Loucy (cell line): Measurements from ENCODE around the gene NDUFS1.

Experiments used
- EZH2phosphoT487 ChIP-seq: fragments of 200-600 bp; IDR thresholded peaks from 2 replicates; pipeline ENCODE4 v1.6.1; 2018; ENCODE audit warnings: antibody characterized with exemption, mild to moderate bottlenecking, moderate library complexity, borderline replicate concordance
- TF ChIP-seq, protein P1 (sequence below): fragments of 200-600 bp; sonication (generic); conservative IDR thresholded peaks from 2 replicates; pipeline ENCODE4 v1.5.1; 2014; ENCODE audit warnings: mild to moderate bottlenecking, antibody characterized with exemption, low read length

DNA sequence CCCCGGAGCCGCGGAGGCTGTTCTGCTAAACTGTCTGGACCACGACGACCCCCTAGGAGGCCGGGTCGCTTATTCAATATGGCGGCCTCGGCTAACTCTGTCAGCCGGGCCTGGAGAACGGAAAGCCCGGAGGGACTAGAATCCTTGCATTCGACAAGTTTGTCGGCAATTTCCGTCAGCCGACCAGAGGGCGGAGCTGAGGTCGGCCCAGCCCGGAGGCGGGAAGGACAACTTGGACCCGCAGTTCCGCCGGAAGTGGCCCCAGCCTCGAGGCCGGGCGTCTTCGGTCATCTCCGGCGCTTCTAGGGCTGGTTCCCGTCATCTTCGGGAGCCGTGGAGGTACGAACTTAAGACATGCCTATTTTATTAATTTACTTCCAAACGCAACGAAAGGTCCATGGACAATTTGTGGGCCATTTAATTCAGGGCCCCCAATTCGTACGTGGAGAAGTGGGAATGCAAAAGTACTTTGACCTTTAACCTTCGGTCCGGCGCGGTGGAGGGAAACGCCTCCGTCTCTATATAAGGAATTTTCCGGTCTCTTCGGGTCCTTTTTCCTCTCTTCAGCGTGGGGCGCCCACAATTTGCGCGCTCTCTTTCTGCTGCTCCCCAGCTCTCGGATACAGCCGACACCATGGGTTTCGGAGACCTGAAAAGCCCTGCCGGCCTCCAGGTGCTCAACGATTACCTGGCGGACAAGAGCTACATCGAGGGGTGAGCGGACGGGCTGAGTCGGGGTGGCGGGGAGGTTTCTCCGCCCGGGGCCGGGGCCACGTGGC is at the start of gene NDUFS1, which contains the start of gene EEF1B2:
- TF ChIP-seq, protein P1, sequence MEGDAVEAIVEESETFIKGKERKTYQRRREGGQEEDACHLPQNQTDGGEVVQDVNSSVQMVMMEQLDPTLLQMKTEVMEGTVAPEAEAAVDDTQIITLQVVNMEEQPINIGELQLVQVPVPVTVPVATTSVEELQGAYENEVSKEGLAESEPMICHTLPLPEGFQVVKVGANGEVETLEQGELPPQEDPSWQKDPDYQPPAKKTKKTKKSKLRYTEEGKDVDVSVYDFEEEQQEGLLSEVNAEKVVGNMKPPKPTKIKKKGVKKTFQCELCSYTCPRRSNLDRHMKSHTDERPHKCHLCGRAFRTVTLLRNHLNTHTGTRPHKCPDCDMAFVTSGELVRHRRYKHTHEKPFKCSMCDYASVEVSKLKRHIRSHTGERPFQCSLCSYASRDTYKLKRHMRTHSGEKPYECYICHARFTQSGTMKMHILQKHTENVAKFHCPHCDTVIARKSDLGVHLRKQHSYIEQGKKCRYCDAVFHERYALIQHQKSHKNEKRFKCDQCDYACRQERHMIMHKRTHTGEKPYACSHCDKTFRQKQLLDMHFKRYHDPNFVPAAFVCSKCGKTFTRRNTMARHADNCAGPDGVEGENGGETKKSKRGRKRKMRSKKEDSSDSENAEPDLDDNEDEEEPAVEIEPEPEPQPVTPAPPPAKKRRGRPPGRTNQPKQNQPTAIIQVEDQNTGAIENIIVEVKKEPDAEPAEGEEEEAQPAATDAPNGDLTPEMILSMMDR = no peak
- no peak for TF ChIP-seq EZH2phosphoT487
